K562 (cell line): ENCODE data around the gene TOX2.

Source experiments
- REST ChIP-seq, 2 experiments: fragments of 450-650 bp; formaldehyde crosslinking in 1 of 2; IDR thresholded peaks; 2 replicates each; pipeline versions ENCODE4 v1.4.0 to v1.6.1; 2014 to 2020; ENCODE audit warnings: mild to moderate bottlenecking in 2 of 2, borderline replicate concordance in 1 of 2, low read depth in 1 of 2
- XRCC5 ChIP-seq: fragments of 200-400 bp; formaldehyde crosslinking; IDR thresholded peaks from 2 replicates; pipeline ENCODE4 v1.6.1; 2017; ENCODE audit warnings: low read depth, mild to moderate bottlenecking, low read length
- ZBTB8A ChIP-seq: fragments of 450-650 bp; IDR thresholded peaks from 2 replicates; pipeline ENCODE4 v1.6.1; 2018; ENCODE audit warnings: mild to moderate bottlenecking, moderate library complexity; ENCODE audit not compliant: partially characterized antibody

- TF ChIP-seq XRCC5 (no peak), REST (IDR thresholded peaks at IDR 0.05; ENCODE audit: borderline replicate concordance) (no peak), REST (CRISPR knock-in tag; IDR thresholded peaks at IDR 0.05; ENCODE audit: low read depth) (no peak), ZBTB8A (no peak)
These were observed 184.0 kb downstream of the TOX2 start for GRCh38 chr20:44098657-44099056.
